Endothelial cell of umbilical vein (primary cell): Measurements from ENCODE around the gene FAM222B. TPM values are rescaled to one million over a fixed set of nuclear protein-coding genes. Genes with fewer than 3 reads are reported as not detected.

Source experiments
- BruUV-seq: library from RNA; stranded (reverse); fragments of 400-500 nt; replicated peaks from 2 replicates; lab custom pipeline; 2021; lab: Mats Ljungman, UMichigan
- CTCF ChIA-PET: fragments of 300-600, 350-600 bp; sonication (Branson Sonifier 250); formaldehyde crosslinking; loops from one replicate; lab custom pipeline; 2021; ENCODE audit warnings: antibody characterized with exemption, inconsistent platforms; lab: Charles Lee
- POLR2A ChIA-PET: fragments of 300-600, 350-600 bp; sonication (Branson Sonifier 250); formaldehyde crosslinking; loops from one replicate; lab custom pipeline; 2021; ENCODE audit warnings: antibody characterized with exemption, inconsistent platforms; lab: Charles Lee
- DNase-seq: peaks from one replicate; pipeline ENCODE4 v3.0.0-alpha.2; 2011; ENCODE audit warnings: low read depth, low spot score
- FAIRE-seq: peaks from 2 replicates; lab custom pipeline; 2011; peaks lifted over from hg19 to GRCh38; lab: Jason Lieb, UNC
- H2AFZ ChIP-seq: 2 replicates; pipeline ENCODE4 v1.6.0; 2012; ENCODE audit warnings: low read depth, low read length, control low read depth, inconsistent platforms
- H3K27ac ChIP-seq: 2 replicates; pipeline ENCODE4 v1.5.1; 2011; ENCODE audit warnings: low read depth, mild to moderate bottlenecking, control low read depth, low read length, moderate library complexity; ENCODE audit not compliant: insufficient read depth
- H3K27me3 ChIP-seq, 2 experiments: 2 replicates each; pipeline versions ENCODE4 v1.6.0 to v1.6.1; 2011; ENCODE audit warnings: low read length in 2 of 2, mixed read lengths in 1 of 2; ENCODE audit not compliant: control insufficient read depth in 2 of 2, insufficient read depth in 2 of 2
- H3K36me3 ChIP-seq, 2 experiments: 2 replicates in 1 of 2; 3 replicates in 1 of 2; pipeline ENCODE4 v1.5.1; 2011; ENCODE audit warnings: low read length in 2 of 2, mild to moderate bottlenecking in 1 of 2, moderate library complexity in 1 of 2; ENCODE audit not compliant: control insufficient read depth in 2 of 2, insufficient read depth in 2 of 2; ENCODE audit errors: extremely low read depth in 1 of 2
- H3K4me1 ChIP-seq: 3 replicates; pipeline ENCODE4 v1.5.1; 2011; ENCODE audit warnings: mild to moderate bottlenecking, low read length; ENCODE audit not compliant: control insufficient read depth, insufficient read depth; ENCODE audit errors: extremely low read depth
- H3K4me2 ChIP-seq: 2 replicates; pipeline ENCODE4 v1.6.1; 2011; ENCODE audit warnings: low read length, control low read depth, mixed read lengths; ENCODE audit not compliant: insufficient read depth
- H3K4me3 ChIP-seq, 3 experiments: fragments of 200-600 bp in 1 of 3; sonication (generic), shearing (Covaris generic) in 1 of 3; replicated peaks in 1 of 3; 2 replicates each; pipeline ENCODE4 v1.5.1; 2011 to 2016; ENCODE audit warnings: control low read depth in 3 of 3, low read length in 3 of 3, mild to moderate bottlenecking in 2 of 3, inconsistent platforms in 1 of 3, low read depth in 1 of 3, moderate library complexity in 1 of 3; ENCODE audit not compliant: insufficient read depth in 1 of 3
- H3K79me2 ChIP-seq: 2 replicates; pipeline ENCODE4 v1.6.0; 2012; ENCODE audit warnings: low read length, inconsistent platforms; ENCODE audit not compliant: control insufficient read depth, insufficient read depth
- H3K9ac ChIP-seq: replicated peaks from 2 replicates; pipeline ENCODE3; 2011; ENCODE audit warnings: low read length, control low read depth; ENCODE audit not compliant: insufficient read depth; ENCODE audit errors: extremely low read depth
- H3K9me1 ChIP-seq: replicated peaks from 3 replicates; pipeline ENCODE4 v1.6.0; 2011; ENCODE audit warnings: mild to moderate bottlenecking, low read length; ENCODE audit not compliant: control insufficient read depth, insufficient read depth; ENCODE audit errors: extremely low read depth
- H3K9me3 ChIP-seq: replicated peaks from 2 replicates; pipeline ENCODE4 v1.5.1; 2012; ENCODE audit warnings: low read length, inconsistent platforms; ENCODE audit not compliant: control insufficient read depth, insufficient read depth
- H4K20me1 ChIP-seq: replicated peaks from 2 replicates; pipeline ENCODE3; 2011; ENCODE audit warnings: mild to moderate bottlenecking, low read length; ENCODE audit not compliant: control insufficient read depth, insufficient read depth; ENCODE audit errors: extremely low read depth
- EZH2 ChIP-seq: IDR thresholded peaks from 2 replicates; pipeline ENCODE4 v1.6.1; 2012; ENCODE audit warnings: borderline replicate concordance, low read depth, mild to moderate bottlenecking, moderate library complexity, low read length, inconsistent platforms; ENCODE audit not compliant: severe bottlenecking
- FOS ChIP-seq: IDR thresholded peaks from 2 replicates; pipeline ENCODE4 v1.6.1; 2011; ENCODE audit warnings: mild to moderate bottlenecking, low read length, moderate library complexity, borderline replicate concordance; ENCODE audit not compliant: insufficient read depth
- GATA2 ChIP-seq: IDR thresholded peaks from 2 replicates; pipeline ENCODE4 v1.7.0; 2011; ENCODE audit warnings: low read depth, mild to moderate bottlenecking, moderate library complexity, mixed read lengths, low read length; ENCODE audit not compliant: insufficient read length, insufficient read depth
- JUN ChIP-seq: IDR thresholded peaks from 2 replicates; pipeline ENCODE4 v1.6.1; 2011; ENCODE audit warnings: borderline replicate concordance, low read depth; ENCODE audit not compliant: insufficient read length, insufficient read depth
- MYC ChIP-seq: IDR thresholded peaks from one replicate; pipeline ENCODE4 v1.6.1; 2011; ENCODE audit warnings: mild to moderate bottlenecking, low read depth, low read length
- POLR2A ChIP-seq: IDR thresholded peaks from 2 replicates; pipeline ENCODE4 v1.6.1; 2012; ENCODE audit warnings: low read depth, mild to moderate bottlenecking, control low read depth, low read length
- POLR2AphosphoS5 ChIP-seq: IDR thresholded peaks from 2 replicates; pipeline ENCODE4 v1.6.1; 2012; ENCODE audit warnings: low read depth, mild to moderate bottlenecking, control low read depth, low read length, moderate library complexity; ENCODE audit not compliant: insufficient read depth
- dilution Hi-C: fragments of 300-500 bp; cut with MboI; formaldehyde crosslinking; loops from one replicate; pipeline ENCODE4 v1.15.0; 2019; ENCODE audit warnings: low sequenced_read_pairs; ENCODE audit not compliant: extremely low pct_ligation_motif_present
- intact Hi-C: fragments of 100-400 bp; cut with micrococcal nuclease; formaldehyde crosslinking; loops from one replicate; pipeline ENCODE4 v1.10.0; 2022
- polyA plus RNA-seq, 4 experiments: library from polyadenylated mRNA; depleted of rRNA in 3 of 4; stranded (reverse) in 3 of 4; unstranded in 1 of 4; fragments of >200 nt; gene quantifications; 2 replicates each; pipeline versions ENCODE4 v1.2.1 to v1.2.3, GENCODE V29; 2011 to 2012; ENCODE audit warnings: missing spikeins in 1 of 4
- total RNA-seq: library from RNA; stranded (reverse); gene quantifications from 2 replicates; pipeline ENCODE4 v1.2.3, GENCODE V29; 2021
- TF ChIP-seq, protein P1 (sequence below): IDR thresholded peaks from 2 replicates; pipeline ENCODE4 v1.6.1; 2011; ENCODE audit not compliant: insufficient read depth, insufficient read length
- TF ChIP-seq, protein P2 (sequence below), 2 donors: IDR thresholded peaks; 1 replicate in 1 of 2; 2 replicates in 1 of 2; pipeline ENCODE4 v1.5.1; 2011; ENCODE audit warnings: low read length in 2 of 2, mild to moderate bottlenecking in 2 of 2, moderate library complexity in 2 of 2, control low read depth in 1 of 2, inconsistent platforms in 1 of 2, low read depth in 1 of 2; ENCODE audit not compliant: insufficient read depth in 1 of 2; ENCODE audit errors: extremely low read depth in 1 of 2

Gene FAM222B
- total and polyA plus RNA-seq, 2 donors (not counting 3 experiments of a cell fraction or from before 2014, with no cell fraction given), result 21.1 to 30.6 TPM

DNA sequence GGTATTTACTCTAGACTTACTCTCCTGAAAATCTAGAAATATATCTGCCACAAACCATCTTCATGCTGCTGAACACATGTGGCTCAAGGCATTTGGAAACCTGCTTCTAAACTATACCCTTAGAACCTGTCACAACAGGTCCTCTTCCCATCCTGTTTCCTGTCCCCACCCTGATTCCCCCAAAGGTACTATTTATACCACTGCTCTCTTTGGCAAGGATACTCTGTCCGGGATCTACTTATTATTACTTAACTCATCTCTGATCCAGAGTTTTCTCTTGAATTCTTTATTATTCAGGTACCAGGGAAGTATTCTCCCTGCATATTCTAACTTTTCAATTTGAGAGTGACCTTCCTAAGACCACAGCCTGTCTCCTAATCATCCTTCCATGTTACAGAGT is 65.4 kb downstream of the FAM222B start:
- ChIA-PET POLR2A (interaction anchor here (0.7 kb wide), 1 partner anchor 121 kb away, joined by 3 read pairs; no protein-coding TSS in a partner anchor), CTCF (no interaction called here)
- DNase-seq (no peak), FAIRE-seq (no peak)
- Histone ChIP-seq H2AFZ (no peak overlapping the region), H3K79me2 (peaks cover 59% of the 10 kb centered on the region), H3K27ac (no peak overlapping the region), H3K9me3 (no peaks in the 10 kb centered on the region), H3K27me3 (no peaks in the 10 kb centered on the region), H3K4me3 (no peak overlapping the region), H3K9ac (no peak overlapping the region), H3K4me1 (peaks cover 4% of the 10 kb centered on the region), H3K9me1 (no peaks in the 10 kb centered on the region), H3K4me2 (no peak overlapping the region), H3K36me3 (no peaks in the 10 kb centered on the region), H4K20me1 (no peaks in the 10 kb centered on the region)
- intact Hi-C loops, result no loop called here
- no TSS peak for BruUV-seq
- dilution Hi-C loops, result no loop called here
- TF ChIP-seq EZH2, result no peak
- no peak for TF ChIP-seq POLR2AphosphoS5
- TF ChIP-seq POLR2A, result no peak
- TF ChIP-seq, protein P1, sequence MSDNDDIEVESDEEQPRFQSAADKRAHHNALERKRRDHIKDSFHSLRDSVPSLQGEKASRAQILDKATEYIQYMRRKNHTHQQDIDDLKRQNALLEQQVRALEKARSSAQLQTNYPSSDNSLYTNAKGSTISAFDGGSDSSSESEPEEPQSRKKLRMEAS, result no peak
- no peak for TF ChIP-seq FOS
- TF ChIP-seq GATA2, result no peak
- TF ChIP-seq MYC, result no peak

DNA sequence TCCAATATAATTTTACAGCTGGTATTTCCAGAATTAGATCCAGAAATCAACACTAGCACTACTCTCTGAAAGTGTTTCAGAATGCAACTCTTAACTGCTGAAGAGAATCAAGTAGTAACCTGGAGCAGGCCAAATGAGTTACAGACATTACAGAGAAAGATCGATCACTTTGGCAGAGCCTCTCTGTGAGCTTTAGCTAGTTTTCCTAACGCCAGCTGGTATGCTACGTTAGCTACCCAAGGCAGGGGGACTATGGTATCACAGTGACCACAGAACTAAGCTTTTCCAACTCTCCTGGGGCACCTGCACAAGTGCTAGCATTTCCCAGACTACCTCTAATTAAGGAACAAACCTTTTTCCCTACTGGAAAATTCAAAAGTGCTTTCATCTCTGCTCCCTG is 68.4 kb downstream of the FAM222B start:
- Histone ChIP-seq H3K36me3 (no peaks in the 10 kb centered on the region), H4K20me1 (no peaks in the 10 kb centered on the region), H3K4me3 (no peak overlapping the region), H3K27me3 (no peaks in the 10 kb centered on the region), H3K9ac (no peak overlapping the region), H3K9me3 (no peaks in the 10 kb centered on the region), H2AFZ (no peak overlapping the region), H3K27ac (no peak overlapping the region), H3K4me1 (peaks cover 4% of the 10 kb centered on the region), H3K79me2 (peaks cover 49% of the 10 kb centered on the region), H3K4me2 (no peak overlapping the region), H3K9me1 (no peaks in the 10 kb centered on the region)
- no peak for FAIRE-seq
- dilution Hi-C loops, result no loop called here
- ChIA-PET CTCF (interaction anchor here (1.1 to 3.6 kb wide), 6 partner anchors 9 to 68 kb away, joined by 3 to 53 read pairs (median 6); partner anchors contain the start of gene FAM222B), POLR2A (no interaction called here)
- intact Hi-C loops, result no loop called here
- no peak for DNase-seq
- BruUV-seq, result no TSS peak
- TF ChIP-seq GATA2, result no peak
- TF ChIP-seq POLR2AphosphoS5, result no peak
- TF ChIP-seq EZH2, result no peak
- no peak for TF ChIP-seq MYC
- TF ChIP-seq, protein P2, sequence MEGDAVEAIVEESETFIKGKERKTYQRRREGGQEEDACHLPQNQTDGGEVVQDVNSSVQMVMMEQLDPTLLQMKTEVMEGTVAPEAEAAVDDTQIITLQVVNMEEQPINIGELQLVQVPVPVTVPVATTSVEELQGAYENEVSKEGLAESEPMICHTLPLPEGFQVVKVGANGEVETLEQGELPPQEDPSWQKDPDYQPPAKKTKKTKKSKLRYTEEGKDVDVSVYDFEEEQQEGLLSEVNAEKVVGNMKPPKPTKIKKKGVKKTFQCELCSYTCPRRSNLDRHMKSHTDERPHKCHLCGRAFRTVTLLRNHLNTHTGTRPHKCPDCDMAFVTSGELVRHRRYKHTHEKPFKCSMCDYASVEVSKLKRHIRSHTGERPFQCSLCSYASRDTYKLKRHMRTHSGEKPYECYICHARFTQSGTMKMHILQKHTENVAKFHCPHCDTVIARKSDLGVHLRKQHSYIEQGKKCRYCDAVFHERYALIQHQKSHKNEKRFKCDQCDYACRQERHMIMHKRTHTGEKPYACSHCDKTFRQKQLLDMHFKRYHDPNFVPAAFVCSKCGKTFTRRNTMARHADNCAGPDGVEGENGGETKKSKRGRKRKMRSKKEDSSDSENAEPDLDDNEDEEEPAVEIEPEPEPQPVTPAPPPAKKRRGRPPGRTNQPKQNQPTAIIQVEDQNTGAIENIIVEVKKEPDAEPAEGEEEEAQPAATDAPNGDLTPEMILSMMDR (IDR thresholded peaks at IDR 0.05; ENCODE audit: extremely low read depth in 1 of 2, insufficient read depth in 1 of 2, low read depth in 1 of 2, low read length in 2 of 2), result no peak
- TF ChIP-seq, protein P1, result no peak
- TF ChIP-seq JUN, result no peak
- no peak for TF ChIP-seq POLR2A
- TF ChIP-seq FOS, result no peak
